K562 (cell line): ENCODE data around the gene LYPLA2. TPM values are rescaled to one million over a fixed set of nuclear protein-coding genes. Genes with fewer than 3 reads are reported as not detected.

ENCODE experiments used
- CC2D1A ChIP-seq: fragments of 450-650 bp; IDR thresholded peaks from 2 replicates; pipeline ENCODE4 v1.6.1; 2017; ENCODE audit warnings: mild to moderate bottlenecking
- COPS2 ChIP-seq: fragments of 450-650 bp; conservative IDR thresholded peaks from 2 replicates; pipeline ENCODE4 v1.6.1; 2016; ENCODE audit warnings: mild to moderate bottlenecking, moderate library complexity
- CREB1 ChIP-seq, 2 experiments: sonication (generic) in 1 of 2; formaldehyde crosslinking in 1 of 2; IDR thresholded peaks; 2 replicates each; pipeline versions ENCODE4 v1.6.1 to v1.8.0; 2012 to 2022; ENCODE audit warnings: inconsistent platforms in 1 of 2, mild to moderate bottlenecking in 1 of 2, missing genetic modification reagents in 1 of 2, moderate library complexity in 1 of 2
- ESRRA ChIP-seq: fragments of 450-650 bp; IDR thresholded peaks from 2 replicates; pipeline ENCODE4 v1.6.1; 2014; ENCODE audit warnings: low read depth, mild to moderate bottlenecking, moderate library complexity, borderline replicate concordance
- FOXA3 ChIP-seq, 2 experiments: fragments of 450-650 bp in 1 of 2; sonication (generic) in 1 of 2; formaldehyde crosslinking; IDR thresholded peaks in 1 of 2; conservative IDR thresholded peaks in 1 of 2; 2 replicates each; pipeline versions ENCODE4 v1.4.0 to v1.8.0; 2020 to 2022; ENCODE audit warnings: mild to moderate bottlenecking in 2 of 2, missing genetic modification reagents in 1 of 2
- FOXJ3 ChIP-seq: sonication (generic); formaldehyde crosslinking; IDR thresholded peaks from 2 replicates; pipeline ENCODE4 v1.4.0; 2020; ENCODE audit warnings: mild to moderate bottlenecking, missing genetic modification reagents
- HDAC6 ChIP-seq: IDR thresholded peaks from 2 replicates; pipeline ENCODE4 v1.6.1; 2012; ENCODE audit warnings: low read depth, mild to moderate bottlenecking, control low read depth, inconsistent platforms, low read length, moderate library complexity
- MAZ ChIP-seq, 2 experiments: fragments of 450-650 bp in 1 of 2; sonication (generic) in 1 of 2; formaldehyde crosslinking; IDR thresholded peaks in 1 of 2; conservative IDR thresholded peaks in 1 of 2; 2 replicates each; pipeline versions ENCODE4 v1.4.0 to v1.5.0; 2020; ENCODE audit warnings: mild to moderate bottlenecking in 1 of 2, missing genetic modification reagents in 1 of 2
- MYNN ChIP-seq, 2 experiments: sonication (generic); formaldehyde crosslinking in 1 of 2; IDR thresholded peaks; 2 replicates each; pipeline versions ENCODE4 v1.5.0 to v1.6.1; 2016 to 2020; ENCODE audit warnings: antibody characterized with exemption in 1 of 2, missing genetic modification reagents in 1 of 2
- PYGO2 ChIP-seq: fragments of 450-650 bp; IDR thresholded peaks from 2 replicates; pipeline ENCODE4 v1.6.1; 2016; ENCODE audit warnings: mild to moderate bottlenecking, missing genetic modification characterization, moderate library complexity, missing compliant biosample characterization
- RBM39 ChIP-seq: fragments of 200-400 bp; formaldehyde crosslinking; optimal IDR thresholded peaks from 2 replicates; pipeline ENCODE3; 2018; ENCODE audit warnings: low read depth, low read length
- RCOR1 ChIP-seq, 2 experiments: IDR thresholded peaks; 2 replicates each; pipeline ENCODE4 v1.6.1; 2012; ENCODE audit warnings: low read depth in 2 of 2, low read length in 2 of 2, borderline replicate concordance in 1 of 2, improper control_type of control experiment in 1 of 2
- SMAD4 ChIP-seq: fragments of 250-450 bp; sonication (Bioruptor Pico); conservative IDR thresholded peaks from 2 replicates; pipeline ENCODE4 v1.8.0; 2021; ENCODE audit warnings: inconsistent platforms, mild to moderate bottlenecking, moderate library complexity
- TCF7 ChIP-seq: sonication (generic); IDR thresholded peaks from 2 replicates; pipeline ENCODE4 v1.6.1; 2016; ENCODE audit warnings: antibody characterized with exemption, borderline replicate concordance
- TEAD1 ChIP-seq, 2 experiments: fragments of 450-650 bp in 1 of 2; sonication (generic) in 1 of 2; formaldehyde crosslinking; IDR thresholded peaks; 2 replicates each; pipeline versions ENCODE4 v1.4.0 to v1.8.0; 2020 to 2022; ENCODE audit warnings: mild to moderate bottlenecking in 2 of 2, missing genetic modification reagents in 1 of 2
- ZBED1 ChIP-seq: IDR thresholded peaks from 2 replicates; pipeline ENCODE4 v1.6.1; 2014
- ZNF354B ChIP-seq: fragments of 250-450 bp; sonication (Bioruptor Pico); IDR thresholded peaks from 2 replicates; pipeline ENCODE4 v1.4.0; 2020
- polyA plus RNA-seq, 8 experiments: library from polyadenylated mRNA; depleted of rRNA in 4 of 8; stranded (reverse) in 5 of 8; unstranded in 3 of 8; fragments of >200 nt; fragmentation: Nextera tagmentation in 2 of 8; fragmentation: Illumina TruSeq in 1 of 8; extraction: Ambion mirVana in 2 of 8; extraction: Trizol in 1 of 8; gene quantifications; 2 replicates each; pipeline versions ENCODE4 v1.2.1 to v1.2.3, GENCODE V29; 2011 to 2014; ENCODE audit warnings: inconsistent platforms in 1 of 8, missing spikeins in 1 of 8
- total RNA-seq, 7 experiments: library from RNA; depleted of rRNA in 6 of 7; stranded (reverse); fragments of >200 nt in 6 of 7; fragmentation: Illumina TruSeq in 2 of 7; extraction: Trizol in 2 of 7; gene quantifications; 2 replicates each; pipeline versions ENCODE4 v1.2.1 to v1.2.3, GENCODE V29; 2011 to 2021; ENCODE audit warnings: low replicate concordance in 1 of 7
- TF ChIP-seq, protein P1 (sequence below): sonication (generic); formaldehyde crosslinking; IDR thresholded peaks from 2 replicates; pipeline ENCODE4 v1.8.0; 2022; ENCODE audit warnings: mild to moderate bottlenecking, low read depth, missing genetic modification reagents
- TF ChIP-seq, protein P2 (sequence below), 2 experiments: fragments of 450-650 bp; IDR thresholded peaks; 2 replicates each; pipeline ENCODE4 v1.6.1; 2016
- TF ChIP-seq, protein P3 (sequence below): fragments of 450-650 bp; IDR thresholded peaks from 2 replicates; pipeline ENCODE4 v1.6.1; 2016; ENCODE audit warnings: antibody characterized with exemption

Gene LYPLA2
- total and polyA plus RNA-seq, 9 of the 15 experiments (the other 6 are each of a cell fraction or from before 2014, with no cell fraction given) = 3.9 to 128 (median 60.1) TPM

DNA sequence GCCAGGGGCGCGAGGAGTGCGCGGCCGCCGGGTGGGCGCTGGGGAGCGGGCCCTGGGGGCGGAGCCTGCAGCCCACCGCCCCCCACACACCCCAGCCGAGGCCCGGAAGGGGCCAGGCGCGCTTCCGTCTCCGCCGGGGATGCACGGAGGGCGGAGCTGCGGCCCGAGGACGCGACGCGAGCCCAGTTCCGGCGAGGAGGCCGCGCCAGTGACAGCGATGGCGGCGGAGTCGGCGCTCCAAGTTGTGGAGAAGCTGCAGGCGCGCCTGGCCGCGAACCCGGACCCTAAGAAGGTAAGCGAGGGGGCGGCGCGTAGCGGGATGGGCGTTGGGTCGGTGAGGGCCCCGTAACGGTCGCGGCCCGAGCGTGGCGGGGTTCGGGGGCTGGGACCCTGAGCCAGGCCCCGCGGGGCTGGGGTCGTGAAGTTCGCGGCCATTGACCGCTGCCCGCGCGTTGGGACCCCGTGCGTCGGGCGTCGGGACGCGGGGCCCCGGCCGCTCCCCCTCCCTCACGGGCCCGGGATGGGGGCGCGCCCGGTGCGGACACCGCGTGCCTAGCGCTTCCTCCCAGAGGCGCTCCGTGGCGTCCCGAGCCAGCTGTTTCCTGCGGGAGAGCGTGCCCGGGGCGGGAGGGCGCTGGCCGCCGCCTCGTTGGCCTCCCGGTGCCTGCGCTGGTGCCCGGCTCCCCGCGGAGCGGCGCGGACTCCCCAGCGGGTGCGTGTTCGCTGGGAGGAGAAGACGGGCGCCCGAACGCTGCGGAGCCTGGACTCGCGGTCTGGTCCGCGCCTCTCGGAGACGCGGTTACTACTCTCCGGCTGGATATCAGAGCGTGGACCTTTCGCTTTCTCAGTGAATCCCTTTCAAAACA is 47.4 kb upstream of the LYPLA2 start, which contains the start of gene ELOA (continued):
- TF ChIP-seq ESRRA (no peak; the same call in 1 of the 2 replicates), PYGO2 (no peak), COPS2 (no peak), CREB1 (IDR thresholded peaks at IDR 0.05) (peak; percentile 27; the same call in 1 of the 2 replicates), CREB1 (CRISPR knock-in tag; IDR thresholded peaks at IDR 0.05) (peak; percentile 26), ZNF354B (no peak), CC2D1A (no peak), TCF7 (no peak), TEAD1 (CRISPR knock-in tag; IDR thresholded peaks at IDR 0.05) (peak in 1 of 2 experiments; percentile 54; a peak in 2 of 4 replicates), SMAD4 (CRISPR knock-in tag) (no peak), RBM39 (no peak), FOXA3 (CRISPR knock-in tag; conservative IDR thresholded peaks at IDR 0.05 in 1 of 2, IDR thresholded peaks at IDR 0.05 in 1 of 2) (no peak), MYNN (IDR thresholded peaks at IDR 0.05) (no peak), MYNN (CRISPR knock-in tag; IDR thresholded peaks at IDR 0.05) (no peak), ZBED1 (peak; percentile 42), HDAC6 (0 out of 2 replicates have a peak, but pooled peaks have one; percentile 10), RCOR1 (IDR thresholded peaks at IDR 0.05; ENCODE audit: borderline replicate concordance in 1 of 2, low read depth in 2 of 2, low read length in 2 of 2) (peak in 1 of 2 experiments; percentile 57; a peak in 2 of 4 replicates), MAZ (CRISPR knock-in tag; conservative IDR thresholded peaks at IDR 0.05 in 1 of 2, IDR thresholded peaks at IDR 0.05 in 1 of 2) (peak; percentile 69 to 82), FOXJ3 (CRISPR knock-in tag) (no peak)
- TF ChIP-seq, protein P1, sequence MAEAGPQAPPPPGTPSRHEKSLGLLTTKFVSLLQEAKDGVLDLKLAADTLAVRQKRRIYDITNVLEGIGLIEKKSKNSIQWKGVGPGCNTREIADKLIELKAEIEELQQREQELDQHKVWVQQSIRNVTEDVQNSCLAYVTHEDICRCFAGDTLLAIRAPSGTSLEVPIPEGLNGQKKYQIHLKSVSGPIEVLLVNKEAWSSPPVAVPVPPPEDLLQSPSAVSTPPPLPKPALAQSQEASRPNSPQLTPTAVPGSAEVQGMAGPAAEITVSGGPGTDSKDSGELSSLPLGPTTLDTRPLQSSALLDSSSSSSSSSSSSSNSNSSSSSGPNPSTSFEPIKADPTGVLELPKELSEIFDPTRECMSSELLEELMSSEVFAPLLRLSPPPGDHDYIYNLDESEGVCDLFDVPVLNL (CRISPR knock-in tag) = no peak
- TF ChIP-seq, protein P2, sequence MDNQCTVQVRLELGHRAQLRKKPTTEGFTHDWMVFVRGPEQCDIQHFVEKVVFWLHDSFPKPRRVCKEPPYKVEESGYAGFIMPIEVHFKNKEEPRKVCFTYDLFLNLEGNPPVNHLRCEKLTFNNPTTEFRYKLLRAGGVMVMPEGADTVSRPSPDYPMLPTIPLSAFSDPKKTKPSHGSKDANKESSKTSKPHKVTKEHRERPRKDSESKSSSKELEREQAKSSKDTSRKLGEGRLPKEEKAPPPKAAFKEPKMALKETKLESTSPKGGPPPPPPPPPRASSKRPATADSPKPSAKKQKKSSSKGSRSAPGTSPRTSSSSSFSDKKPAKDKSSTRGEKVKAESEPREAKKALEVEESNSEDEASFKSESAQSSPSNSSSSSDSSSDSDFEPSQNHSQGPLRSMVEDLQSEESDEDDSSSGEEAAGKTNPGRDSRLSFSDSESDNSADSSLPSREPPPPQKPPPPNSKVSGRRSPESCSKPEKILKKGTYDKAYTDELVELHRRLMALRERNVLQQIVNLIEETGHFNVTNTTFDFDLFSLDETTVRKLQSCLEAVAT (IDR thresholded peaks at IDR 0.05) = no peak
- TF ChIP-seq, protein P3, sequence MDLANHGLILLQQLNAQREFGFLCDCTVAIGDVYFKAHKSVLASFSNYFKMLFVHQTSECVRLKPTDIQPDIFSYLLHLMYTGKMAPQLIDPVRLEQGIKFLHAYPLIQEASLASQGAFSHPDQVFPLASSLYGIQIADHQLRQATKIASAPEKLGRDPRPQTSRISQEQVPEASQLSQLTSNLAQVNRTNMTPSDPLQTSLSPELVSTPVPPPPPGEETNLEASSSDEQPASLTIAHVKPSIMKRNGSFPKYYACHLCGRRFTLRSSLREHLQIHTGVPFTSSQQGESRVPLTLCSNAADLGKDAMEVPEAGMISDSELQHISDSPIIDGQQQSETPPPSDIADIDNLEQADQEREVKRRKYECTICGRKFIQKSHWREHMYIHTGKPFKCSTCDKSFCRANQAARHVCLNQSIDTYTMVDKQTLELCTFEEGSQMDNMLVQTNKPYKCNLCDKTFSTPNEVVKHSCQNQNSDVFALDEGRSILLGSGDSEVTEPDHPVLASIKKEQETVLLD = no peak
